Keratinocyte (primary cell): ENCODE data around the gene PRKCE.

Experiments used
- CTCF ChIP-seq, 3 experiments: IDR thresholded peaks in 1 of 3; conservative IDR thresholded peaks in 1 of 3; optimal IDR thresholded peaks in 1 of 3; 2 replicates in 2 of 3; 3 replicates in 1 of 3; pipeline versions ENCODE3 to v1.5.1; 2011; ENCODE audit warnings: low read length in 3 of 3, mild to moderate bottlenecking in 3 of 3, moderate library complexity in 2 of 3, control low read depth in 1 of 3, inconsistent platforms in 1 of 3; ENCODE audit not compliant: insufficient read depth in 2 of 3; ENCODE audit errors: extremely low read depth in 1 of 3
- EZH2 ChIP-seq: IDR thresholded peaks from one replicate; pipeline ENCODE4 v1.6.1; 2012; ENCODE audit warnings: inconsistent platforms, mild to moderate bottlenecking, low read length, moderate library complexity

- TF ChIP-seq CTCF (optimal IDR thresholded peaks at IDR 0.05 in 1 of 3, IDR thresholded peaks at IDR 0.05 in 1 of 3, conservative IDR thresholded peaks at IDR 0.05 in 1 of 3; ENCODE audit: extremely low read depth in 1 of 3, insufficient read depth in 2 of 3, low read length in 3 of 3) (no peak), EZH2 (no peak)
Measured at GRCh38 chr2:46008091-46008870, 356.8 kb downstream of the PRKCE start.
